Gastroesophageal sphincter (tissue), 3 donors: ENCODE results near the gene L2HGDH.

Experiments
- POLR2A ChIP-seq, 2 donors: fragments of 450-650 bp; IDR thresholded peaks; one replicate each; pipeline ENCODE4 v1.6.1; 2017; ENCODE audit warnings: antibody characterized with exemption in 2 of 2, mild to moderate bottlenecking in 2 of 2, moderate library complexity in 1 of 2
- POLR2AphosphoS5 ChIP-seq: sonication (generic); formaldehyde crosslinking; IDR thresholded peaks from one replicate; pipeline ENCODE4 v1.6.1; 2017; ENCODE audit warnings: antibody characterized with exemption
- TF ChIP-seq, protein P1 (sequence below), 4 experiments: fragments of 200-600 bp in 2 of 4; fragments of 450-650 bp in 2 of 4; sonication (generic) in 1 of 4; IDR thresholded peaks; one replicate each; pipeline ENCODE4 v1.5.1; 2017 to 2019; ENCODE audit warnings: antibody characterized with exemption in 4 of 4, mild to moderate bottlenecking in 2 of 4, moderate library complexity in 2 of 4

GRCh38 chr14:50288146-50288545, 23.9 kb downstream of the L2HGDH start:
- TF ChIP-seq POLR2AphosphoS5, result no peak
- no peak for TF ChIP-seq POLR2A (IDR thresholded peaks at IDR 0.05)
- TF ChIP-seq, protein P1, sequence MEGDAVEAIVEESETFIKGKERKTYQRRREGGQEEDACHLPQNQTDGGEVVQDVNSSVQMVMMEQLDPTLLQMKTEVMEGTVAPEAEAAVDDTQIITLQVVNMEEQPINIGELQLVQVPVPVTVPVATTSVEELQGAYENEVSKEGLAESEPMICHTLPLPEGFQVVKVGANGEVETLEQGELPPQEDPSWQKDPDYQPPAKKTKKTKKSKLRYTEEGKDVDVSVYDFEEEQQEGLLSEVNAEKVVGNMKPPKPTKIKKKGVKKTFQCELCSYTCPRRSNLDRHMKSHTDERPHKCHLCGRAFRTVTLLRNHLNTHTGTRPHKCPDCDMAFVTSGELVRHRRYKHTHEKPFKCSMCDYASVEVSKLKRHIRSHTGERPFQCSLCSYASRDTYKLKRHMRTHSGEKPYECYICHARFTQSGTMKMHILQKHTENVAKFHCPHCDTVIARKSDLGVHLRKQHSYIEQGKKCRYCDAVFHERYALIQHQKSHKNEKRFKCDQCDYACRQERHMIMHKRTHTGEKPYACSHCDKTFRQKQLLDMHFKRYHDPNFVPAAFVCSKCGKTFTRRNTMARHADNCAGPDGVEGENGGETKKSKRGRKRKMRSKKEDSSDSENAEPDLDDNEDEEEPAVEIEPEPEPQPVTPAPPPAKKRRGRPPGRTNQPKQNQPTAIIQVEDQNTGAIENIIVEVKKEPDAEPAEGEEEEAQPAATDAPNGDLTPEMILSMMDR (IDR thresholded peaks at IDR 0.05), result no peak
